ENCODE data around the gene HAUS5. TPM values are rescaled to one million over a fixed set of nuclear protein-coding genes. Genes with fewer than 3 reads are reported as not detected.
A peak's percentile ranks its signal among the peaks of the same experiment; 100 is the strongest.

Gene HAUS5
- total RNA-seq, 1 experiment from 2014 or later = 25.9 TPM

- POLR2A ChIA-PET (ENCODE audit: unreplicated experiment) = no interaction called here
- Histone ChIP-seq H3K36me3 (ENCODE audit: low read depth, low read length) (no peaks in the 10 kb centered on the region), H4K20me1 (ENCODE audit: low read length) (no peaks in the 10 kb centered on the region), H3K9ac (ENCODE audit: low read length) (no peak overlapping the region), H3K9me3 (ENCODE audit: low read length) (no peaks in the 10 kb centered on the region), H3K27ac (ENCODE audit: low read length) (no peak overlapping the region), H3K4me3 (ENCODE audit: low read length) (no peak overlapping the region), H3K79me2 (ENCODE audit: low read length) (peaks cover 6% of the 10 kb centered on the region; the same call in 1 of the 2 replicates), H3K9me2 (replicated peaks; ENCODE audit: low read length) (no peaks in the 10 kb centered on the region), H3K4me2 (ENCODE audit: low read length) (no peak overlapping the region), H3K27me3 (ENCODE audit: low read length) (no peaks in the 10 kb centered on the region), H3K4me1 (ENCODE audit: insufficient read depth, low read length) (peaks cover 7% of the 10 kb centered on the region; the same call in 1 of the 2 replicates), H3F3A (ENCODE audit: low read length, unreplicated experiment) (no peaks in the 10 kb centered on the region), H2AFZ (ENCODE audit: low read length) (no peak overlapping the region)
- no peak for DNase-seq
- CTCF ChIA-PET = no interaction called here
- no peak for ATAC-seq
- intact Hi-C loops (cut with micrococcal nuclease) = no loop called here
- no peak for TF ChIP-seq EZH2phosphoT487 (IDR thresholded peaks at IDR 0.05; ENCODE audit: borderline replicate concordance, low read length)
- no peak for TF ChIP-seq EZH2 (IDR thresholded peaks at IDR 0.05; ENCODE audit: low read length, unreplicated experiment)
- TF ChIP-seq CTCF (conservative IDR thresholded peaks at IDR 0.05; ENCODE audit: low read depth, low read length) = no peak
- no TSS peak for BruUV-seq (replicated peaks)
These were observed 4.3 kb upstream of the HAUS5 start for GRCh38 chr19:35608251-35608650.

GRCh38 chr19:35609851-35610353, 2.6 kb upstream of the HAUS5 start:
- Histone ChIP-seq H3K27me3 (ENCODE audit: low read length) (no peaks in the 10 kb centered on the region), H4K20me1 (ENCODE audit: low read length) (no peaks in the 10 kb centered on the region), H3K9ac (ENCODE audit: low read length) (no peak overlapping the region), H3K9me2 (replicated peaks; ENCODE audit: low read length) (no peaks in the 10 kb centered on the region), H3K4me1 (ENCODE audit: insufficient read depth, low read length) (peaks cover 5% of the 10 kb centered on the region; the same call in 1 of the 2 replicates), H3K4me3 (ENCODE audit: low read length) (no peak overlapping the region), H3K4me2 (ENCODE audit: low read length) (no peak overlapping the region), H3K27ac (ENCODE audit: low read length) (no peak overlapping the region), H3K79me2 (ENCODE audit: low read length) (peaks cover 10% of the 10 kb centered on the region; the same call in 1 of the 2 replicates), H2AFZ (ENCODE audit: low read length) (no peak overlapping the region), H3K36me3 (ENCODE audit: low read depth, low read length) (no peaks in the 10 kb centered on the region), H3K9me3 (ENCODE audit: low read length) (no peaks in the 10 kb centered on the region), H3F3A (ENCODE audit: low read length, unreplicated experiment) (no peaks in the 10 kb centered on the region)
- DNase-seq (no peak), ATAC-seq (no peak)
- intact Hi-C loops (cut with micrococcal nuclease) = no loop called here
- CTCF ChIA-PET = no interaction called here
- TF ChIP-seq CTCF (conservative IDR thresholded peaks at IDR 0.05; ENCODE audit: low read depth, low read length) = no peak
- no peak for TF ChIP-seq EZH2phosphoT487 (IDR thresholded peaks at IDR 0.05; ENCODE audit: borderline replicate concordance, low read length)
- TF ChIP-seq EZH2 (IDR thresholded peaks at IDR 0.05; ENCODE audit: low read length, unreplicated experiment) = no peak
- POLR2A ChIA-PET (ENCODE audit: unreplicated experiment) = no interaction called here
- BruUV-seq (replicated peaks) = no TSS peak

GRCh38 chr19:35612224-35612558, 344 bp upstream of the HAUS5 start:
- Histone ChIP-seq H3K4me1 (ENCODE audit: insufficient read depth, low read length) (peaks cover 4% of the 10 kb centered on the region; the same call in 1 of the 2 replicates), H3K9me3 (ENCODE audit: low read length) (no peaks in the 10 kb centered on the region), H3K36me3 (ENCODE audit: low read depth, low read length) (no peaks in the 10 kb centered on the region), H4K20me1 (ENCODE audit: low read length) (no peaks in the 10 kb centered on the region), H2AFZ (ENCODE audit: low read length) (peak overlapping the region; percentile 95), H3K4me2 (ENCODE audit: low read length) (peak overlapping the region; percentile 97), H3F3A (ENCODE audit: low read length, unreplicated experiment) (no peaks in the 10 kb centered on the region), H3K9me2 (replicated peaks; ENCODE audit: low read length) (no peaks in the 10 kb centered on the region), H3K79me2 (ENCODE audit: low read length) (peaks cover 10% of the 10 kb centered on the region; the same call in 1 of the 2 replicates), H3K9ac (ENCODE audit: low read length) (no peak overlapping the region; the same call in 1 of the 2 replicates), H3K27ac (ENCODE audit: low read length) (no peak overlapping the region), H3K27me3 (ENCODE audit: low read length) (no peaks in the 10 kb centered on the region), H3K4me3 (ENCODE audit: low read length) (peak overlapping the region; percentile 92)
- DNase-seq (no peak), ATAC-seq (no peak)
- no TSS peak for BruUV-seq (replicated peaks)
- CTCF ChIA-PET = no interaction called here
- POLR2A ChIA-PET (ENCODE audit: unreplicated experiment) = no interaction called here
- no peak for TF ChIP-seq EZH2 (IDR thresholded peaks at IDR 0.05; ENCODE audit: low read length, unreplicated experiment)
- TF ChIP-seq EZH2phosphoT487 (IDR thresholded peaks at IDR 0.05; ENCODE audit: borderline replicate concordance, low read length) = no peak
- no peak for TF ChIP-seq CTCF (conservative IDR thresholded peaks at IDR 0.05; ENCODE audit: low read depth, low read length)
- intact Hi-C loops (cut with micrococcal nuclease) = no loop called here

Measured in PC-3 (cell line).